Skeletal muscle satellite cell (primary cell): Measurements from ENCODE around the gene MCTP2.
"Not testable (repeated sequence)": the region's sequence is repeated elsewhere in the genome, so short reads cannot be mapped to it uniquely, and the experiment has no call there.

Experiments used
- H3K27me3 ChIP-seq: 2 replicates; pipeline ENCODE4 v1.7.0; 2013; ENCODE audit warnings: low read length; ENCODE audit not compliant: control insufficient read depth, insufficient read depth
- H3K36me3 ChIP-seq: 2 replicates; pipeline ENCODE4 v1.7.0; 2013; ENCODE audit warnings: mild to moderate bottlenecking, control low read depth, low read length; ENCODE audit not compliant: insufficient read depth
- H3K4me1 ChIP-seq: 2 replicates; pipeline ENCODE4 v1.7.0; 2013; ENCODE audit warnings: low read length; ENCODE audit not compliant: control insufficient read depth, insufficient read depth
- H3K4me2 ChIP-seq: 2 replicates; pipeline ENCODE4 v1.7.0; 2013; ENCODE audit warnings: mild to moderate bottlenecking, low read length
- H3K4me3 ChIP-seq: 2 replicates; pipeline ENCODE4 v1.7.0; 2013; ENCODE audit warnings: low read length
- H3K9ac ChIP-seq: 2 replicates; pipeline ENCODE4 v1.7.0; 2013; ENCODE audit warnings: mild to moderate bottlenecking, low read depth, low read length, moderate library complexity
- H3K9me3 ChIP-seq: replicated peaks from 2 replicates; pipeline ENCODE4 v1.7.0; 2013; ENCODE audit warnings: mild to moderate bottlenecking, control low read depth, low read length

MCTP2 gene

GRCh38 chr15:94237903-94238302 is 6.5 kb downstream of the MCTP2 start:
- Histone ChIP-seq H3K9ac (no peak overlapping the region), H3K4me3 (no peak overlapping the region), H3K4me1 (no peaks in the 10 kb centered on the region), H3K4me2 (no peak overlapping the region), H3K9me3 (no peaks in the 10 kb centered on the region), H3K27me3 (no peaks in the 10 kb centered on the region), H3K36me3 (no peaks in the 10 kb centered on the region)

DNA sequence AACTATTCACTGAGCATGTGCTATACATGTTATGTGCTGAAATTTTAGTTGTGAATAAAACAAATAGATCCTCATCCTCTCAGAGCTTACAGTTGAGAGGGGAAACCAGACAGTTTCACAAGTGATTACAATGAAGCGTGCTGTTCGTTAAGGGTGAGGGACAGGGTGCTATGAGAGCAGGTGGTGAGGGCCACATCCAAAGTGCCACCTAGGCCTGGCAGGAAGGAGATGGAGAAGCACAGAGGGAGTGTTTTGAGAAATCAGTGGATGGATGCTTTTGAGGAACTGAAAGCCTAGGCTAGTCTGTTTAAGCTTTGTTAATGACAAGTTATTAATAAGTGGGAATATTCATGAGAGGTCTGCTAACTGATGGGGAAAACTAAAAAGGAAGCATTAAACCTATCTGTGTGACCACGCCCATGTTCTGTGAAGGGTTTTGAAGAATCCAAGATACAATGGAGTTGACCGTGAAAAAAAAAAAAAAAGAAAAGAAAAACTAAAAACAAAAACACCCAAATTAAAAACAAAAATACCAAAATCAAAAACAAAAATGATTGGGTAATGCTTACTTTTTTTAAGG is 7.3 kb downstream of the MCTP2 start:
- Histone ChIP-seq H3K9me3 (no peaks in the 10 kb centered on the region), H3K9ac (no peak overlapping the region), H3K36me3 (no peaks in the 10 kb centered on the region), H3K27me3 (no peaks in the 10 kb centered on the region), H3K4me1 (no peaks in the 10 kb centered on the region), H3K4me2 (no peak overlapping the region), H3K4me3 (no peak overlapping the region)

DNA sequence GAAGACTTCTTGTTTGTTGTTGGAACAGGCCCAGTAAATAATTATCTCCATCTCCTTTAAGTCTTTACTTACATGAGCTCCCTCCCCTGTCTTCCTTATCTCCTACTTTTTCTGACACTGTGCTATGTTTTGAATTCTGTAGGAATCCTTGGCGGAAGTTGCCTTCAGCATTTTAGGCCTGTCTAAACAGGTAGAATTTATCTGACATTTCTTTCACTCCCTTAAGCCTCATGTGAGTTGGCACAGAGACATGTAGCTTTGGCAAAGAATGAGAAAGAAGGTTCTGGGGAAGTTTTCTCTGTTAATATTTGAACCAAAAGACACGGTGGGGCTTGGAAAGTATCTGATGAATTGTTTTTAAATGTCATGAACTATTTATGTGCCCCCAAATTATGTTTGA is 8.1 kb downstream of the MCTP2 start:
- Histone ChIP-seq H3K9ac (no peak overlapping the region), H3K36me3 (no peaks in the 10 kb centered on the region), H3K4me1 (no peaks in the 10 kb centered on the region), H3K4me3 (no peak overlapping the region), H3K4me2 (no peak overlapping the region), H3K9me3 (no peaks in the 10 kb centered on the region), H3K27me3 (no peaks in the 10 kb centered on the region)

DNA sequence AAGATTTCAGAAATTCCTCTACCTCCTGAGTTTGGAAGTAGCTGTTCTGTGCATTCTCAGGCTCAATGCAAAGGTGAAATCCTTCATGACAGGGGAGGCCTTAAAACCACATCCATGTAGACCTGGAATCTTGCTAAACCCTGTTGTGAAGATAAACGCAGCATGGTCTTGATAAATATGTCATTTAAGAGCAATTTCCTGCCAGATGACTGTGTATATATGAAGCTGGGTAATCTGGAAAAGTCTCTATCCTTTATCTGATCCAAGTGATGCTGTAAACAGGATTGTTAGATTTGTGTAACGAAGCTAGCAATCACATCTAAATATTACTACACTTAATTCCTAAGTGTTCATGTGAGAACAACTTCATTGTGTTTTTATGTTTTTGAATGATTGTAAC is 9.1 kb downstream of the MCTP2 start:
- no peak overlapping the region for H3K4me2 ChIP-seq
- no peaks in the 10 kb centered on the region for H3K9me3 ChIP-seq
- H3K4me3 ChIP-seq: no peak overlapping the region
- H3K27me3 ChIP-seq: no peaks in the 10 kb centered on the region
- no peaks in the 10 kb centered on the region for H3K36me3 ChIP-seq
- no peaks in the 10 kb centered on the region for H3K4me1 ChIP-seq
- H3K9ac ChIP-seq: no peak overlapping the region

DNA sequence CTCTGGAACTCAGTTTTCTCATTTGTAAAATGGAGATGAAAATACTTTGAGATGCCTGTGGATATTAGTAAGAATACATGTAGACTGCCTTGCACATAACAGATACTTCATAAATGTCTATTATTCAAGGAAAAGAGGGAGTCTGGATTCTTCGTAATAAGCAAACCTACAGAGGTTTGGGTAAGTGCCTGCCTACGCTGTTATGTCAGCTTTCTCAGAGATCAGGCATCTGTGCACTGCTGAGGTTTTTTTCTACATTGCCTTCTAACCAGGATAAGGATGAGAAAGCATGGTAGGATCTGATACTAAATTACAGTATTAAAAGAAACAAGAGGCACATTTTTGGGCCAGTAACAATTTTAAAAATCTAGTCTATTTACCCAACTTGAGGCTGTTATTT is 10.9 kb downstream of the MCTP2 start:
- H3K36me3 ChIP-seq: no peaks in the 10 kb centered on the region
- H3K4me2 ChIP-seq: no peak overlapping the region
- no peaks in the 10 kb centered on the region for H3K9me3 ChIP-seq
- no peak overlapping the region for H3K4me3 ChIP-seq
- no peaks in the 10 kb centered on the region for H3K27me3 ChIP-seq
- H3K4me1 ChIP-seq: no peaks in the 10 kb centered on the region
- H3K9ac ChIP-seq: no peak overlapping the region

GRCh38 chr15:94243003-94243402 is 11.6 kb downstream of the MCTP2 start:
- not testable (repeated sequence) for H3K4me1 ChIP-seq, H3K4me2 ChIP-seq, H3K9me3 ChIP-seq, H3K9ac ChIP-seq, H3K4me3 ChIP-seq, H3K27me3 ChIP-seq, H3K36me3 ChIP-seq

DNA sequence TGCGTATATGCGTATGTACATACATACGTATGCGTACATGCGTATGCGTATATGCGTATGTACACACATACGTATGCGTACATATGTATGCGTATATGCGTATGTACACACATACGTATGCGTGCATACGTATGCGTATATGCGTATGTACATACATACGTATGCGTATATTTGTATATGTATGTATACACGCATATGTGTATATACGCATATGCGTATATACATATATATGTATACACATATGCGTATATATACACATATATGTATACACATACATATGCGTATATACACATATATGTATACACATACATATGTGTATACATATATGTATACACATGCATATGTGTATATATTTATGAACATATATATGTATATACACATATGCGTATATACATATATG is 12.1 kb downstream of the MCTP2 start:
- Histone ChIP-seq H3K4me1 (no peaks in the 10 kb centered on the region), H3K27me3 (no peaks in the 10 kb centered on the region), H3K4me2 (no peak overlapping the region), H3K4me3 (no peak overlapping the region), H3K9ac (no peak overlapping the region), H3K36me3 (no peaks in the 10 kb centered on the region), H3K9me3 (no peaks in the 10 kb centered on the region)

DNA sequence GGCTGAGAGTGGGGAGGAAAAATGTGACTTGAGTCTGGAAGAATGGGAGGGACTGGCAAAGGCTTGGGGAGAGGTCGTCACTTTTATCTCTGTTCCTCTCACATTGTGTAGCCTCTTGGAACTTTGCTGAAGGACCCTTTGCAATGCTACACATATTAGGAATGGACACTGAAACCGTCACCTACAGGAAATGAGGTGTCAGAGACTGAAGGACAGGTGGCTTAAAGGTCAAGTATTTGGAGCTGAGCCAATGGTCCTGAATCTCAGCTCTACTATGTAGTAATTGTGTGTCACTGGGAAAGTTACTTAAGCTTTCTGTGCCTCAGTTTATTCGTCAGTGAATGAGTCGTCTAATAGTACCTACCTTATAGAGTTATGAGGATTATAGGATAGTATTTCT is 14.7 kb downstream of the MCTP2 start:
- Histone ChIP-seq H3K9me3 (no peaks in the 10 kb centered on the region), H3K27me3 (no peaks in the 10 kb centered on the region), H3K4me2 (no peak overlapping the region), H3K4me3 (no peak overlapping the region), H3K36me3 (no peaks in the 10 kb centered on the region), H3K9ac (no peak overlapping the region), H3K4me1 (no peaks in the 10 kb centered on the region)

GRCh38 chr15:94247789-94248638 is 16.7 kb downstream of the MCTP2 start:
- no peak overlapping the region for H3K4me3 ChIP-seq
- no peaks in the 10 kb centered on the region for H3K9me3 ChIP-seq
- no peaks in the 10 kb centered on the region for H3K4me1 ChIP-seq
- H3K27me3 ChIP-seq: no peaks in the 10 kb centered on the region
- H3K36me3 ChIP-seq: no peaks in the 10 kb centered on the region
- no peak overlapping the region for H3K9ac ChIP-seq
- H3K4me2 ChIP-seq: no peak overlapping the region

DNA sequence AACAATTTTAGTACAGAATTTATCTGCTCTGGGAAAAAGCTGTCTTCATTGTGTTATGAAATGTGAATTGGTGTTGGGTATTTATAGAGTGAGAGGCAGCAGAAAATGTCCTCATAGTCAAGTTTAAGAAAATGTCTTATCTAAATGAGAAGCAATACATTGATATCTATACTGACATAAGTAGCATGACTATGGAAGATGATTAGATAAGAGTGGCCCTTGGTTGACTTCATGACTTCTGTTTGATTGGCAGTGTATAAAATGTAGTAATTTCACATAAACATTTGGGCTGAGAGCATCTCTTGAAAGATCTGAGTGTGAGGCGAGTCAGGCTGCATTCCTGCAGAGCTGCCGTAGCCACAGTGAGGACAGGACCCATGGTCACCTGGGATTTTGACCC is 19.4 kb downstream of the MCTP2 start:
- no peak overlapping the region for H3K4me2 ChIP-seq
- H3K9ac ChIP-seq: no peak overlapping the region
- H3K36me3 ChIP-seq: no peaks in the 10 kb centered on the region
- no peaks in the 10 kb centered on the region for H3K27me3 ChIP-seq
- H3K4me1 ChIP-seq: no peaks in the 10 kb centered on the region
- H3K4me3 ChIP-seq: no peak overlapping the region
- H3K9me3 ChIP-seq: no peaks in the 10 kb centered on the region

DNA sequence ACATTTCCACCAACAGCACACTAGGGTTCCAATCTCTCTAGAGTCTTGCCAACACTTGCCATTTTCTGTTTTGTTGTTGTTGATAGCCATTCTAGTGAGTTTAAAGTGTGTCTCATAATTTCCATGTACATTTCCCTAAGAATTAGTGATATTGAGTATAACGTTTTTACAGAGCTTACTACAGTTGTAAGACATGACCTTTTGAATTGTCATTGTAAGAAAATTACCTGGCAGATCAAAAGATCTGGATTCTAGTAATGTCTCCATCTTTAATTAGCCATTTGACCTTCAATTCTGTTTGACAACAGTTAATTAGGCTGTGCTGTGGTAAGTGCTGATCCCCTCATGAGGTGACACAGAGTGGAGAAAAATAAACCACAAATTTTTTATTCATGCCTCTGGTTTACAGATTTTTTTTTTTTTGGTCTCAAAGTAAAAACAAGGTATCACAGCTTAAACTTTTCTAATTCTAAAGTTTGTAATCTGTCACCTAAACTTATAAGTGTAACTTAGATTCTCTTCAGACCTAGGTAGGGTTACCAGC is 20.9 kb downstream of the MCTP2 start:
- Histone ChIP-seq H3K27me3 (no peaks in the 10 kb centered on the region), H3K4me2 (no peak overlapping the region), H3K9me3 (no peaks in the 10 kb centered on the region), H3K4me3 (no peak overlapping the region), H3K9ac (no peak overlapping the region), H3K36me3 (no peaks in the 10 kb centered on the region), H3K4me1 (no peaks in the 10 kb centered on the region)
